GM18520 (cell line): ENCODE data around the gene FBXO42.

Source experiments
- ATAC-seq: cut with Tn5 transposase; IDR thresholded peaks from one replicate; pipeline ENCODE4 v1.9.1; 2021; ENCODE audit not compliant: unreplicated experiment

The FBXO42 gene

GRCh38 chr1:16206547-16207317, 145.5 kb downstream of the FBXO42 start:
- ATAC-seq = peak; percentile 46

GRCh38 chr1:16205891-16206546, 146.3 kb downstream of the FBXO42 start:
- ATAC-seq = no peak

- ATAC-seq = no peak
These were observed 147.0 kb downstream of the FBXO42 start for GRCh38 chr1:16205334-16205671.

GRCh38 chr1:16204634-16205333, 147.5 kb downstream of the FBXO42 start:
- no peak for ATAC-seq

GRCh38 chr1:16204216-16204615, 148.1 kb downstream of the FBXO42 start:
- ATAC-seq = no peak

- ATAC-seq = no peak
These were observed 148.7 kb downstream of the FBXO42 start for GRCh38 chr1:16203550-16203949.

- ATAC-seq = no peak
These were observed 149.7 kb downstream of the FBXO42 start for GRCh38 chr1:16202281-16203210.

GRCh38 chr1:16199700-16200099, 152.6 kb downstream of the FBXO42 start:
- no peak for ATAC-seq

GRCh38 chr1:16199157-16199501, 153.2 kb downstream of the FBXO42 start:
- ATAC-seq = no peak

GRCh38 chr1:16198444-16199156, 153.7 kb downstream of the FBXO42 start:
- no peak for ATAC-seq

GRCh38 chr1:16196874-16197273, 155.4 kb downstream of the FBXO42 start:
- ATAC-seq = no peak
